A673 (cell line): Measurements from ENCODE around the gene JAGN1.

Experiments
- CTCF ChIP-seq: fragments of 300-800, 200-600 bp; sonication (generic); conservative IDR thresholded peaks from 2 replicates; pipeline ENCODE4 v1.5.1; 2017; ENCODE audit warnings: low read depth, mild to moderate bottlenecking, antibody characterized with exemption, low read length, moderate library complexity, mixed read lengths
- EZH2 ChIP-seq: fragments of 200-600 bp; sonication (generic); IDR thresholded peaks from 2 replicates; pipeline ENCODE4 v1.6.1; 2017; ENCODE audit warnings: borderline replicate concordance, low read depth, mild to moderate bottlenecking, mixed read lengths, antibody characterized with exemption, low read length; ENCODE audit not compliant: poor library complexity, severe bottlenecking

DNA sequence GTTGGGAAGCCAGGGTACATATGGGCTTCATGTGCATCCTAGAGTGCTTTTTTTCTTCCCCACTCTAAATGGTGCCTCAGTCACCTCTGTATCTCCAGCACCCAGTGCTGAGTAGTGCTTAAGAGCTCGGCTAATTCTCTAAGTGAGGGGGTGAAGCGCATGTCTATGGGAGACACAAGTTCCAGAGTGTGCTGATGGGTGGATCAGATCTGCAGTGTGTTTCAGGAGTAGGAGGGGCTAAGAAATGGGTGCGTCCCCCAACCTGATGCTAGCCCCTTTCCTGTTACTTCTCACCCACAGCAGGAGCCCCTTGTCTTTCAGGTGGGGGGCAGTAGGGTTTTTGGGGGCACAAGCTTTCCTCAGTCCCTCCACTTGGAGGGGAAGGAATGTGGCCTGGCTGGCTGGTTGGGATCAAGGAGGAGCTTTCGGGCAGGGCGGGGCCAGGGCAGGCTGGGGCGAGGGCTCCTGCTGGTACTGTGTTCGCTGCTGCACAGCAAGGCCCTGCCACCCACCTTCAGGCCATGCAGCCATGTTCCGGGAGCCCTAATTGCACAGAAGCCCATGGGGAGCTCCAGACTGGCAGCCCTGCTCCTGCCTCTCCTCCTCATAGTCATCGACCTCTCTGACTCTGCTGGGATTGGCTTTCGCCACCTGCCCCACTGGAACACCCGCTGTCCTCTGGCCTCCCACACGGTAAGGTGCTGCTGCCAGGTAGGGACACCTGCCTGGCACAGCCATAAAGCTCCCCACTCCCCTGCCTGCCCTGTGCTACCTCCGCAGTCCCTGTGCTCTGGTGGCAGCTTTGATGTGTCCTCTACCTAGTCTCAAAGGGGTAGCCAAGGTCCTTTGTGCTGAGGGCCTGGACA is 12.2 kb downstream of the JAGN1 start, which contains the start of gene IL17RE:
- no peak for TF ChIP-seq CTCF
- no peak for TF ChIP-seq EZH2
